ENCODE measurements around the gene AGXT2. TPM values are rescaled to one million over a fixed set of nuclear protein-coding genes. Genes with fewer than 3 reads are reported as not detected.
A peak's percentile ranks its signal among the peaks of the same experiment; 100 is the strongest.

AGXT2 gene
- total RNA-seq, 1 donor from 2014 or later = not detected

GRCh38 chr5:34957857-34958690, 89.7 kb downstream of the AGXT2 start:
- peak; percentile 61 for TF ChIP-seq CTCF (IDR thresholded peaks at IDR 0.05; ENCODE audit: borderline replicate concordance)
- no peak overlapping the region for H3K27ac ChIP-seq (replicated peaks)
- H3K4me3 ChIP-seq = no peak overlapping the region
- no peak for DNase-seq
- intact Hi-C loops (cut with micrococcal nuclease) = no loop called here
- no peaks in the 10 kb centered on the region for H3K4me1 ChIP-seq
- H3K9me3 ChIP-seq (replicated peaks) = no peaks in the 10 kb centered on the region
- H3K27me3 ChIP-seq (ENCODE audit: low read depth) = no peaks in the 10 kb centered on the region
- peaks cover 33% of the 10 kb centered on the region for H3K36me3 ChIP-seq

GRCh38 chr5:34957321-34957720, 90.4 kb downstream of the AGXT2 start:
- intact Hi-C loops (cut with micrococcal nuclease) = no loop called here
- H3K9me3 ChIP-seq (replicated peaks) = no peaks in the 10 kb centered on the region
- H3K36me3 ChIP-seq = peaks cover 40% of the 10 kb centered on the region
- no peaks in the 10 kb centered on the region for H3K4me1 ChIP-seq
- no peak overlapping the region for H3K27ac ChIP-seq (replicated peaks)
- no peak for DNase-seq
- no peak for TF ChIP-seq CTCF (IDR thresholded peaks at IDR 0.05; ENCODE audit: borderline replicate concordance)
- H3K27me3 ChIP-seq (ENCODE audit: low read depth) = no peaks in the 10 kb centered on the region
- no peak overlapping the region for H3K4me3 ChIP-seq

Other genes starting within 250 kb of the AGXT2 start
- not detected for gene TTC23L, start 208.8 kb downstream of the AGXT2 start, total RNA-seq
- gene RAD1, start 132.4 kb downstream of the AGXT2 start, total RNA-seq = 28.2 TPM
- gene BRIX1, start 132.2 kb downstream of the AGXT2 start, total RNA-seq = 10.5 TPM
- gene DNAJC21, start 118.4 kb downstream of the AGXT2 start, total RNA-seq = 55.5 TPM
- gene PRLR, start 182.5 kb upstream of the AGXT2 start, total RNA-seq = 0.66 TPM